Muscle layer of duodenum (tissue), 2 donors: ENCODE measurements around the gene THADA.

Experiments used
- H3K27ac ChIP-seq: one replicate; pipeline ENCODE4 v1.7.0; 2013; ENCODE audit warnings: mild to moderate bottlenecking, low read length
- H3K27me3 ChIP-seq: one replicate; pipeline ENCODE4 v1.7.0; 2013; ENCODE audit warnings: low read depth, mild to moderate bottlenecking, control low read depth, low read length
- H3K36me3 ChIP-seq, 2 donors: one replicate each; pipeline ENCODE4 v1.7.0; 2013; ENCODE audit warnings: low read length in 2 of 2, control low read depth in 1 of 2, mild to moderate bottlenecking in 1 of 2; ENCODE audit not compliant: insufficient read depth in 2 of 2, control insufficient read depth in 1 of 2
- H3K4me1 ChIP-seq, 2 donors: one replicate each; pipeline ENCODE4 v1.7.0; 2013; ENCODE audit warnings: low read length in 2 of 2, mild to moderate bottlenecking in 2 of 2, control low read depth in 1 of 2, moderate library complexity in 1 of 2; ENCODE audit not compliant: insufficient read depth in 2 of 2, control insufficient read depth in 1 of 2
- H3K4me3 ChIP-seq, 2 donors: one replicate each; pipeline ENCODE4 v1.7.0; 2013; ENCODE audit warnings: low read length in 2 of 2, low read depth in 1 of 2, mild to moderate bottlenecking in 1 of 2
- H3K9me3 ChIP-seq, 2 donors: one replicate each; pipeline ENCODE4 v1.7.0; 2013; ENCODE audit warnings: low read length in 2 of 2, control low read depth in 1 of 2, mild to moderate bottlenecking in 1 of 2; ENCODE audit not compliant: control insufficient read depth in 1 of 2
- donor health status: healthy.

THADA gene

GRCh38 chr2:43519643-43520221 is 76.1 kb downstream of the THADA start:
- peaks cover 0 to 7% of the 10 kb centered on the region in 2 donors for H3K36me3 ChIP-seq
- peaks cover 10 to 13% of the 10 kb centered on the region in 2 donors for H3K4me1 ChIP-seq
- H3K27ac ChIP-seq = peak overlapping the region; percentile 83
- H3K9me3 ChIP-seq = no peaks in the 10 kb centered on the region
- no peaks in the 10 kb centered on the region for H3K27me3 ChIP-seq
- H3K4me3 ChIP-seq = no peak overlapping the region

DNA sequence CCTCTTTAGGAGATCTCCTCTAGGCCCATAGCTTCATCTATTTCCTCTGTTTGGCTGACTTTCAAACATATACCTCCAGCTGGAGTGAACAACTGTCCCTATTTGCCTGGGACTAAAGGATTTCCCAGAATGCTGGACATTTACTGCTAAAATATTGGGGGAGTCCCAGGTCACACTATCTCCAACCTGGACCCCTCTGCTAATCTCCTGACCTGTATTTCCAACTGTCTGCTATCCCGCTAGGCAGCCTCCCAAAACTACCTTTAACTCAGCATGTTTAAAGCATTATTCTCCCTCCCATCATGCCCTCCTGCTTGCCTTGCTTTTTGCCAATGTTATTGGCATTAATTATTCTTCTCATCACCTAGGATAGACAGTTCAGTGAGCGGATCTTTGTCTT is 77.1 kb downstream of the THADA start:
- Histone ChIP-seq H3K9me3 (no peaks in the 10 kb centered on the region), H3K4me3 (no peak overlapping the region), H3K27me3 (no peaks in the 10 kb centered on the region), H3K4me1 (peaks cover 10 to 13% of the 10 kb centered on the region in 2 donors), H3K36me3 (peaks cover 0 to 7% of the 10 kb centered on the region in 2 donors), H3K27ac (peak overlapping the region; percentile 83)

DNA sequence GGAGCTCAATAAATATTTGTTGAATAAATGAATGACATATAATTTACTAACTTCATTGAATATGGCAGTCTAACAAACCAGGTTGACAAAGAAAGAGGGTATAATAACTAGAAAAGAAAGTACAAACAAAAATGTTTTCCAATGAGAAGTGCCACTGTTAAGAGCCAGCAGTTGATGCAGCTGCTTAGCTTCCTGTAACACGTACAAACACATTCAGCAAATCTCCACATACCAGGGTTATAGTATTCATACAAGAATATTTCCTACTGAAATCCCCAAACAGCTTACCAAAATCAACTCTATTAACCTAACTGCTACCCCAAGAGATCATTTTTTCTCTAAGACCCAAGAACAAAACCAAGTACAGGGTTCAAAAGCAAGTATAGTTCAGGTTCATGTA is 77.7 kb downstream of the THADA start:
- H3K9me3 ChIP-seq = no peaks in the 10 kb centered on the region
- peaks cover 0 to 7% of the 10 kb centered on the region in 2 donors for H3K36me3 ChIP-seq
- peak overlapping the region; percentile 83 for H3K27ac ChIP-seq
- H3K27me3 ChIP-seq = no peaks in the 10 kb centered on the region
- H3K4me1 ChIP-seq = peaks cover 10 to 17% of the 10 kb centered on the region in 2 donors
- H3K4me3 ChIP-seq = no peak overlapping the region

DNA sequence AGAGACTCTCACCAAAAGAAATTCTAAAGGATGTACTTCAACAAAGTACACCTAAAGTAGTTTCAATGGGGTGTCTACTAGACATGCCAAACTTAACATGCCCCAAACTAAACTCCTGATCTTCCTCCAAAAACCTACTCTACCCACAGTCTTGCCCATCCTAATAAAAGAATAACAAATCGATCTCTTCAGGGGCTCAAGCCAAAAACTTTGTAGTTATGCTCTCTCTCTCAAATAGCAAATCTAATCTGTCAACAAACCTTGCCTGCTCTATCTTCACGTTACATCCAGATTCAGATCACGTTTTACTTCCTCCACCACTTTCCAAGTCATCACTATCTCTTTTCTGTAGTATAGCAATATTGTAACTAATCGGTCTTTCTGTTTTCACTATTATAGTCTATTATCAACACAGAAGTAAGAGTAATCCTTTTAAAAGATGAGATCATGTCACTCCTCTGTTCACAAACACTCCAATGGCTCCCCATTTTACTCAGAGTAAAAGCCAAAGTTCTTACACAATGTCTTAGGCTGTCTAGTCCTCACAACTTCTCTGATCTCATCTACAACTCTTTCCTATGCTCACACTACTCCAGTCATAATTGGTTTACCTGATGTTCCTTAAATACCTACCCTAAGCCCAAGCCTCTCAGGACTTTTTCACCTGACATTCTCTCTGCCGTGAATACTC is 79.9 kb downstream of the THADA start:
- Histone ChIP-seq H3K27ac (peak overlapping the region; percentile 24), H3K36me3 (peaks cover 0 to 7% of the 10 kb centered on the region in 2 donors), H3K4me1 (peaks cover 10 to 19% of the 10 kb centered on the region in 2 donors), H3K27me3 (no peaks in the 10 kb centered on the region), H3K4me3 (no peak overlapping the region), H3K9me3 (no peaks in the 10 kb centered on the region)

- H3K27me3 ChIP-seq = no peaks in the 10 kb centered on the region
- peaks cover 10 to 19% of the 10 kb centered on the region in 2 donors for H3K4me1 ChIP-seq
- H3K36me3 ChIP-seq = peaks cover 0 to 7% of the 10 kb centered on the region in 2 donors
- no peak overlapping the region for H3K4me3 ChIP-seq
- H3K9me3 ChIP-seq = no peaks in the 10 kb centered on the region
- no peak overlapping the region for H3K27ac ChIP-seq
Observed at GRCh38 chr2:43515248-43515647, 80.6 kb downstream of the THADA start.

DNA sequence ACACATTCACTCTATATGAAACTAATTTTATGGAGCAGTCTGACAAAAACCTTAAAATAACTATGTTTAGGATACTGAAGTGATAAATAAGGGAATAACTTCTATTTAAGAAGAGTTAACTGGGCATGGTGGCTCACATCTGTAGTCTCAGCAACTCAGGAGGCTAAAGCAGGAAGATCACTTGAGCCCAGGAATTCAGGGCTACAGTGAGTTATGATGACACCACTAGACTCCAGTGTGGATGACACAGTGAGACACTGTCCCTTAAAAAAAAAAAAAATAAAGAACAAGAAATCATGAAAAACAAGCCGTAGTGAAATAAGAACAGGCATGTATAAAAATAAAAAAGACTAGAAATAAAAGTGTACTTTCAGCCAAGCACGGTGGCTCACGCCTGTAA is 82.0 kb downstream of the THADA start:
- Histone ChIP-seq H3K4me1 (peaks cover 0 to 14% of the 10 kb centered on the region in 2 donors), H3K36me3 (no peaks in the 10 kb centered on the region), H3K4me3 (no peak overlapping the region), H3K9me3 (no peaks in the 10 kb centered on the region), H3K27ac (no peak overlapping the region), H3K27me3 (no peaks in the 10 kb centered on the region)

DNA sequence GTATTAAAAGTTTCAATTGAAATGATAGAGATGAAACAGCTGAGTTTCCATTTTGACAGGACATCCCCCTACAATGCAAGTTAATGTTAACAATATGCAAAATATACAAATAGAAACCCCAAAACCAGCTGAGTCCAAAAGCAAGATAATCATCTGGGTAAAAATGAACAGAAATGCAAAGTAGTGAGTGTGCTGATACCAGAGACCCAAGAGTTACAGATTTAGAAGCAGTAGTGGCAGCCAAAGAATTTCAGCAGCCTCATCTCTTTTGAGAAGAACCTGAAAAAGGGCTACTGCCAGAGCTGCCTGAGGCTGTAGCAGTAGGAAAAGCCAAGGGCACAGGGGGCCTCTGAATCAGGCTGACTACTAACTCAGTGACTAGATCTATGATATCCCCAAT is 82.6 kb downstream of the THADA start:
- no peaks in the 10 kb centered on the region for H3K27me3 ChIP-seq
- H3K36me3 ChIP-seq = peaks cover 0 to 4% of the 10 kb centered on the region in 2 donors
- peak overlapping the region; percentile 6 for H3K27ac ChIP-seq

DNA sequence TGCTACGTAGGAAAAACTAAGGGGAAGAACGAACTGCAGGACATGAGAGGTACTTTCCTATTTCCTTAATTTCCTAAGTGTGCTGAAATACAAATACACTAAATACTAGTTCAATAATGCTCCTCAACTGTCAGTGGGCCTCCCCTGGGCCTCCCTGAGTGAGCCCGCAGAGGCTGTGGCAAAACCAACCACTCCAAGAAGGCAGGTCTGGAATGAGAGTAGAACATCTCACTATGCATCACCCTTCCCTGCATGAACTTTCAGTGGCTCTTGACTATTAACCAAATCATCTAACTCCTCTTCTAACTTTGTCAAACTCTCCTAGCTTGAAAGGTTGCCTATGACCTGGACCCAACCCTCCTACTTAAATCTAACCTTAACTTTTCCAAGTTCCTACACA is 84.6 kb downstream of the THADA start:
- Histone ChIP-seq H3K27ac (no peak overlapping the region), H3K27me3 (no peaks in the 10 kb centered on the region), H3K4me1 (peaks cover 0 to 6% of the 10 kb centered on the region in 2 donors), H3K9me3 (no peaks in the 10 kb centered on the region), H3K36me3 (peaks cover 0 to 13% of the 10 kb centered on the region in 2 donors), H3K4me3 (no peak overlapping the region)

More for the DNA sequence above, 82.6 kb downstream of the THADA start:
- Histone ChIP-seq H3K9me3 (no peaks in the 10 kb centered on the region), H3K4me3 (no peak overlapping the region), H3K4me1 (peaks cover 0 to 12% of the 10 kb centered on the region in 2 donors)

DNA sequence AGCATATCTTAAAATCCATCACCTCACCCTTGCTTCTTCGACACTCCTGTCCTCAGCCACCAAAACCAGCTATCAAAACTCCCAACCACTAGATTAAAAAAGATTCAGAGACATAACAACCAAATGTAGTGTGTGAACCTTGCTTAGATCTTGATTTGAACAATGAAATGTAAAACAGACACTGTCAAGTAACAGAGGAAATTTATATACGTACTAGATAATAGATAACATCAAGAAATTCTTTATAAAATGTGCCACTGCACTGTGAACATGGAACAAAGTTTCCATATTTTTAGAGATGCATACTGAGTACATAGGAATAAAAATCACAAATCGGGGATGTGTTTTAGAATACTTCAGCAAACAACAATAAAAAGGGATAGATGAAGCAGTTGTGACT is 86.0 kb downstream of the THADA start:
- H3K4me1 ChIP-seq = peaks cover 0 to 6% of the 10 kb centered on the region in 2 donors
- no peaks in the 10 kb centered on the region for H3K27me3 ChIP-seq
- H3K4me3 ChIP-seq = no peak overlapping the region
- no peaks in the 10 kb centered on the region for H3K9me3 ChIP-seq
- H3K36me3 ChIP-seq = peaks cover 4 to 13% of the 10 kb centered on the region in 2 donors
- H3K27ac ChIP-seq = no peak overlapping the region

- Histone ChIP-seq H3K9me3 (no peaks in the 10 kb centered on the region), H3K27me3 (no peaks in the 10 kb centered on the region), H3K27ac (no peak overlapping the region), H3K4me3 (no peak overlapping the region), H3K36me3 (peaks cover 8 to 13% of the 10 kb centered on the region in 2 donors), H3K4me1 (peaks cover 0 to 2% of the 10 kb centered on the region in 2 donors)
Observed at GRCh38 chr2:43508209-43508608, 87.6 kb downstream of the THADA start.

- Histone ChIP-seq H3K4me3 (no peak overlapping the region), H3K36me3 (peaks cover 8 to 13% of the 10 kb centered on the region in 2 donors), H3K9me3 (no peaks in the 10 kb centered on the region), H3K27ac (no peak overlapping the region), H3K27me3 (no peaks in the 10 kb centered on the region), H3K4me1 (no peaks in the 10 kb centered on the region)
Observed at GRCh38 chr2:43507137-43507536, 88.7 kb downstream of the THADA start.
